Measurements from ENCODE around the gene EFCAB13. TPM values are rescaled to one million over a fixed set of nuclear protein-coding genes. Genes with fewer than 3 reads are reported as not detected.

Gene EFCAB13
- total and polyA plus RNA-seq, 2 experiments from 2014 or later, result 2.1 to 3.1 TPM

DNA sequence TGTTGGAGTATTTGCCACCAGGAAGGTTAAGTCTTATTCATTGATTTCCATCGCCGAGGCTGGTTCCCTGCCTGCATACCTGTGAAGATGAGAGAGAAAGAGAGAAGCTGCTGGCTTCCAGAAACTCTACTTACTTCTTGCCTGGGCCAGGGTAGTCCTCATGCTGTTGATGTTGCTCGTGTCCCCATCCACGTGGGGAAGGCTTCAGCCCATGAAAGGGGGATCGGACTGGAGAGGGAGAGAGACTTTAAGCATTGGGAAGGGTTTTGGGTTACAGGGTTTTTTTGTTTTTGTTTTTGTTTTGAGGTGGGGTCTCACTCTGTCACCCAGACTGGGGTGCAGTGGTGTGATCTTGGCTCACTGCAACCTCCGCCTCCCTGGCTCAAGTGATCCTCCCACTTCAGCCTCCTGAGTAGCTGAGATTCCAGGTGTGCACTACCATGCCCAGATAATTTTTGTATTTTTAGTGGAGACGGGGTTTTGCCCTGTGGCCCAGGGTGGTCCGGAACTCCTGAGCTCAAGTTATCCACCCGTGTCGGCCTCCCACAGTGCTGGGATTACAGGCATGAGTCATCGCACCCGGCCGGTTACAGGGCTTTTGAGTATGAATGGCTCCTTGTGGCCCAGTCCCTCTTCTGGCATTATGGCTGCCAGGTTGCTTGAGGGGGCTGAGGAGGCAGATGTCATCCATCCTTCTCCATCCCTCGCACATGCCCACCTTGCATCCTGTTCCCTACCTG, 43.5 kb upstream of the EFCAB13 start:
- TF ChIP-seq EZH2 (IDR thresholded peaks at IDR 0.05; ENCODE audit: borderline replicate concordance) (no peak), EZH2phosphoT487 (IDR thresholded peaks at IDR 0.05; ENCODE audit: low read depth, severe bottlenecking, unreplicated experiment) (no peak)
- TF ChIP-seq, protein P1, sequence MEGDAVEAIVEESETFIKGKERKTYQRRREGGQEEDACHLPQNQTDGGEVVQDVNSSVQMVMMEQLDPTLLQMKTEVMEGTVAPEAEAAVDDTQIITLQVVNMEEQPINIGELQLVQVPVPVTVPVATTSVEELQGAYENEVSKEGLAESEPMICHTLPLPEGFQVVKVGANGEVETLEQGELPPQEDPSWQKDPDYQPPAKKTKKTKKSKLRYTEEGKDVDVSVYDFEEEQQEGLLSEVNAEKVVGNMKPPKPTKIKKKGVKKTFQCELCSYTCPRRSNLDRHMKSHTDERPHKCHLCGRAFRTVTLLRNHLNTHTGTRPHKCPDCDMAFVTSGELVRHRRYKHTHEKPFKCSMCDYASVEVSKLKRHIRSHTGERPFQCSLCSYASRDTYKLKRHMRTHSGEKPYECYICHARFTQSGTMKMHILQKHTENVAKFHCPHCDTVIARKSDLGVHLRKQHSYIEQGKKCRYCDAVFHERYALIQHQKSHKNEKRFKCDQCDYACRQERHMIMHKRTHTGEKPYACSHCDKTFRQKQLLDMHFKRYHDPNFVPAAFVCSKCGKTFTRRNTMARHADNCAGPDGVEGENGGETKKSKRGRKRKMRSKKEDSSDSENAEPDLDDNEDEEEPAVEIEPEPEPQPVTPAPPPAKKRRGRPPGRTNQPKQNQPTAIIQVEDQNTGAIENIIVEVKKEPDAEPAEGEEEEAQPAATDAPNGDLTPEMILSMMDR (IDR thresholded peaks at IDR 0.05; ENCODE audit: poor library complexity), result no peak
- 77% methylated on average over 14 of the region's 14 CpGs for WGBS (ENCODE audit: low lambda C conversion rate, missing lambda C conversion rate)
- no peak overlapping the region for H2AFZ ChIP-seq
- H3K27ac ChIP-seq, result peak overlapping the region; percentile 60
- H3K4me3 ChIP-seq, result no peak overlapping the region
- H4K20me1 ChIP-seq (ENCODE audit: insufficient read depth, poor library complexity, severe bottlenecking), result no peaks in the 10 kb centered on the region
- no peaks in the 10 kb centered on the region for H3K27me3 ChIP-seq
- no peak overlapping the region for H3K4me2 ChIP-seq
- no peaks in the 10 kb centered on the region for H3K36me3 ChIP-seq (replicated peaks; ENCODE audit: insufficient read depth, low read depth)
- H3K4me1 ChIP-seq (ENCODE audit: insufficient read depth), result peaks cover 20% of the 10 kb centered on the region
- no peak for DNase-seq (ENCODE audit: low spot score)
- no peaks in the 10 kb centered on the region for H3K9me2 ChIP-seq (replicated peaks; ENCODE audit: insufficient read depth)
- no peaks in the 10 kb centered on the region for H3K79me2 ChIP-seq
- no peaks in the 10 kb centered on the region for H3K9me3 ChIP-seq (ENCODE audit: low read depth)

DNA sequence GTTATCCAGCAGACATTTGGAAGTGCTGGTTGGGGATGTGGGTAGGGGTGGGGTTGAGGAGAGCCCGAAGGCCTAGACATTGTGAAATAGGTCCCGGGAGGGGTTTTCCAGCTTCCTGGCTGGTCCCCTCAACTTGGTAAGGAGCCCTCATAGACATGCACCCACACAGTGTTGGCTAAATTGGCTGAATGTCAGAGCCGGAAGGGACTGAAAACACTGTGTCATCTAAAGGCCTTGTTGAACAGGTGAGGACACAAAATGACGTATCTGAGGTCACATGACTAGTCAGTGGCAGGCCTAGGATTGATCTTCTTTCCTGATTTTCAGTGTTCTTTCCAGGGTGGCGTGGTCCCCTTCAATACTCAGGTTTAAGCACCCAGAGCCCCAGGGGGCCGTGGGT, 42.5 kb upstream of the EFCAB13 start:
- Histone ChIP-seq H3K4me2 (no peak overlapping the region), H2AFZ (no peak overlapping the region), H3K9me3 (ENCODE audit: low read depth) (no peaks in the 10 kb centered on the region), H3K36me3 (replicated peaks; ENCODE audit: insufficient read depth, low read depth) (no peaks in the 10 kb centered on the region), H3K4me1 (ENCODE audit: insufficient read depth) (peaks cover 10% of the 10 kb centered on the region), H3K9me2 (replicated peaks; ENCODE audit: insufficient read depth) (no peaks in the 10 kb centered on the region), H3K27me3 (no peaks in the 10 kb centered on the region), H4K20me1 (ENCODE audit: insufficient read depth, poor library complexity, severe bottlenecking) (no peaks in the 10 kb centered on the region), H3K27ac (no peak overlapping the region), H3K79me2 (no peaks in the 10 kb centered on the region), H3K4me3 (no peak overlapping the region)
- TF ChIP-seq EZH2phosphoT487 (IDR thresholded peaks at IDR 0.05; ENCODE audit: low read depth, severe bottlenecking, unreplicated experiment), result no peak
- TF ChIP-seq, protein P1 (IDR thresholded peaks at IDR 0.05; ENCODE audit: poor library complexity), result no peak
- TF ChIP-seq EZH2 (IDR thresholded peaks at IDR 0.05; ENCODE audit: borderline replicate concordance), result no peak
- DNase-seq (ENCODE audit: low spot score), result no peak
- 89% methylated on average over 6 of the region's 6 CpGs for WGBS (ENCODE audit: low lambda C conversion rate, missing lambda C conversion rate)

DNA sequence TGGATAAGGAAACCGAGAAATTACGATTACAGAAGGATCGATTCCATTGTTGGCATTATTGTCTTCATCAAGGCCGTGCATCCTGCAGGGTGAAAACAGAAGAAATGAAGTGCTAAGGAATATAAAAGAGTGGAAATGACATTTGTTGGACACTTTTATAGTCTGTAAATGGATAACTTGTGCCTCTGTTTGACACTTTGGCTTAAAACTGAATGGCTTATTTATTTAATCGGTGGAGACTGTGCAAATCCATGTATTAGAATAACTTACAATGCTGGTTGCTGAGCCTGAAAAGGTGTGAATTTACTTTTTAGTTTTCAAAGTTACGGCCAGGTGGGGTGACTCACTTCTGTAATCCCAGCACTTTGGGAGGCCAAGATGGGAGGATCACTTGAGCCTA, 38.8 kb upstream of the EFCAB13 start:
- TF ChIP-seq, protein P1 (IDR thresholded peaks at IDR 0.05; ENCODE audit: poor library complexity), result no peak
- TF ChIP-seq EZH2 (IDR thresholded peaks at IDR 0.05; ENCODE audit: borderline replicate concordance), result no peak
- no peak for TF ChIP-seq EZH2phosphoT487 (IDR thresholded peaks at IDR 0.05; ENCODE audit: low read depth, severe bottlenecking, unreplicated experiment)
- no peak for DNase-seq (ENCODE audit: low spot score)
- 90% methylated on average over 6 of the region's 6 CpGs for WGBS (ENCODE audit: low lambda C conversion rate, missing lambda C conversion rate)
- Histone ChIP-seq H3K27me3 (no peaks in the 10 kb centered on the region), H3K4me3 (no peak overlapping the region), H3K36me3 (replicated peaks; ENCODE audit: insufficient read depth, low read depth) (no peaks in the 10 kb centered on the region), H3K27ac (no peak overlapping the region), H3K9me3 (ENCODE audit: low read depth) (no peaks in the 10 kb centered on the region), H4K20me1 (ENCODE audit: insufficient read depth, poor library complexity, severe bottlenecking) (no peaks in the 10 kb centered on the region), H2AFZ (no peak overlapping the region), H3K4me1 (ENCODE audit: insufficient read depth) (no peaks in the 10 kb centered on the region), H3K9me2 (replicated peaks; ENCODE audit: insufficient read depth) (no peaks in the 10 kb centered on the region), H3K79me2 (no peaks in the 10 kb centered on the region), H3K4me2 (no peak overlapping the region)

All from hepatocyte (in vitro differentiated cells).